ENCODE data around the gene LRRC45. TPM values are rescaled to one million over a fixed set of nuclear protein-coding genes. Genes with fewer than 3 reads are reported as not detected.

LRRC45 gene
- total RNA-seq, 3 donors from 2014 or later (not counting 1 experiment from before 2014, with no cell fraction given) = 15.9 to 21.6 (median 16.8) TPM

DNA sequence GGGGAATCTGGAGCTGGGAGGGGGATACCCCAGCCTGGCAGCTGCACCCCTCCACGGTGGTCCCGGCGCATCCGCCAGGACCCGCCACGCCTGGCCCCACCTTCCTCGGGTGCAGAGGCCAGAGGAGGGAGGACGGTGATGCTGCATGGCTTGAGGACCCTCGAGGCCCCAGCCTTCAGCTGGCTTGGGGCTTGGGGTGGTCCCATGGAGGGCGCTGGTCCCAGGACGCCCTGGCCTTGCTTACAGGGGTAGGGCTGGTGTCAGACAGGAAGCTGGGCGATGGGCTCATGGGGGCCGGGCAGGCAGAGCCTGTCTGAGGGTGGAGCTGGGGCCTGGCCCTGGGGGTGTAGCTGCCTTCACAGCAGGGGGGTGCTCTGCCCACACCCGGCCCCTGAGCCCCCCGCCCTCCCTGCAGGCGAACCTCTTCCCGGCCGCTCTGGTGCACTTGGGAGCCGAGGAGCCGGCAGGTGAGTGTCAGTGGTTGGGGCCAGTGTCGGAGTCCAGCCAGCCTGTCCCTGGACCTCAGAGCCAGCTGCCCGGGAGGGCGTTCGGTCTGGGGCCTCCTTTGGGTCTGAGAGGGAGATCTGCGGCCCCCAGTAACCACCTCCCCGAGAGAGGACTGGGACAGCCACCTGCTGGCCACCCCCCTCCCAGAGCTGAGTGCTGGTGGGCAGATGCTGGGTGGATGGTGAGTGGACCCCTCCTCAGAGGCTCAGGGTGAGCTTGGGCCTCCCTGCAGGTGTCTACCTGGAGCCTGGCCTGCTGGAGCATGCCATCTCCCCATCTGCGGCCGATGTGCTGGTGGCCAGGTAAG lies 6.8 kb upstream of the LRRC45 start:
- Histone ChIP-seq H3K36me3 (ENCODE audit: control insufficient read depth, insufficient read depth, low read length) (no peaks in the 10 kb centered on the region), H3K27me3 (ENCODE audit: control insufficient read depth, insufficient read depth, low read length) (no peaks in the 10 kb centered on the region), H3K9me3 (ENCODE audit: control insufficient read depth, insufficient read depth, low read length) (no peaks in the 10 kb centered on the region), H3K4me1 (ENCODE audit: control insufficient read depth, insufficient read depth, low read length) (peaks cover 4% of the 10 kb centered on the region), H3K27ac (ENCODE audit: low read length) (no peak overlapping the region), H3K4me3 (ENCODE audit: low read length) (no peak overlapping the region)
- 88% methylated on average over 28 of the region's 28 CpGs for WGBS (ENCODE audit: insufficient coverage)
- Mint-ChIP-seq H3K27me3 (ENCODE audit: low read depth in 2 of 2) (no peaks in the 10 kb centered on the region), H3K4me3 (no peak overlapping the region), H3K27ac (no peak overlapping the region), H3K9me3 (no peaks in the 10 kb centered on the region), H3K4me1 (peaks cover 0 to 9% of the 10 kb centered on the region in 2 donors), H3K36me3 (no peaks in the 10 kb centered on the region)
- TF ChIP-seq, protein P1, sequence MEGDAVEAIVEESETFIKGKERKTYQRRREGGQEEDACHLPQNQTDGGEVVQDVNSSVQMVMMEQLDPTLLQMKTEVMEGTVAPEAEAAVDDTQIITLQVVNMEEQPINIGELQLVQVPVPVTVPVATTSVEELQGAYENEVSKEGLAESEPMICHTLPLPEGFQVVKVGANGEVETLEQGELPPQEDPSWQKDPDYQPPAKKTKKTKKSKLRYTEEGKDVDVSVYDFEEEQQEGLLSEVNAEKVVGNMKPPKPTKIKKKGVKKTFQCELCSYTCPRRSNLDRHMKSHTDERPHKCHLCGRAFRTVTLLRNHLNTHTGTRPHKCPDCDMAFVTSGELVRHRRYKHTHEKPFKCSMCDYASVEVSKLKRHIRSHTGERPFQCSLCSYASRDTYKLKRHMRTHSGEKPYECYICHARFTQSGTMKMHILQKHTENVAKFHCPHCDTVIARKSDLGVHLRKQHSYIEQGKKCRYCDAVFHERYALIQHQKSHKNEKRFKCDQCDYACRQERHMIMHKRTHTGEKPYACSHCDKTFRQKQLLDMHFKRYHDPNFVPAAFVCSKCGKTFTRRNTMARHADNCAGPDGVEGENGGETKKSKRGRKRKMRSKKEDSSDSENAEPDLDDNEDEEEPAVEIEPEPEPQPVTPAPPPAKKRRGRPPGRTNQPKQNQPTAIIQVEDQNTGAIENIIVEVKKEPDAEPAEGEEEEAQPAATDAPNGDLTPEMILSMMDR (IDR thresholded peaks at IDR 0.05) = no peak
- DNase-seq (no peak), ATAC-seq (no peak)
- intact Hi-C loops (cut with micrococcal nuclease) = no loop called here

DNA sequence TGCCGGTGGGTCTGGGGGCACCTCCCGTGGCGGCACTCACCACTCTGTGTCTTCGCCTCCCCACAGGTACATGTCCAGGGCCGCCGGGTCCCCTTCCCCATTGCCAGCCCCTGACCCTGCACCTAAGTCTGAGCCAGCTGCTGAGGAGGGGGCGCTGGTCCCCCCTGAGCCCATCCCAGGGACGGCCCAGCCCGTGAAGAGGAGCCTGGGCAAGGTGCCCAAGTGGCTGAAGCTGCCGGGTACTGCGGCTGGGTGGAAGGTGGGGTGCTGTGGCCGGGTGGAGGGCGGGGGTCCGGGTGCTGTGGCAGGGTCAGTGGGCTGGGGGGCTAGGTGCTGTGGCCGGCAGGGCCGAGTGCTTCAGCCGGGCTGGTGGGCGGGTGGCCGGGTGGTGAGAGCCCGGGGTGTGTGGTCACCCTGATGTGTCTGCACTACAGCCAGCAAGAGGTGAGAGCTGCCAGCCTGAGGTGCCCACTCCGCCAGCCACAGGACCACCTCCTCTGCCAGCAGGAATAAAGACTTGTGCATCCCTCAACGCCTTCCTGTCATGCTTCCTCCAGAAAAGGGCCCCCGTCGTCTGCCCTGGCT lies 6.1 kb upstream of the LRRC45 start:
- no peak overlapping the region for H3K4me3 Mint-ChIP-seq
- H3K4me1 Mint-ChIP-seq = peaks cover 0 to 16% of the 10 kb centered on the region in 2 donors
- no peak for ATAC-seq
- H3K36me3 Mint-ChIP-seq = no peaks in the 10 kb centered on the region
- no peaks in the 10 kb centered on the region for H3K27me3 ChIP-seq (ENCODE audit: control insufficient read depth, insufficient read depth, low read length)
- no peak overlapping the region for H3K4me3 ChIP-seq (ENCODE audit: low read length)
- intact Hi-C loops (cut with micrococcal nuclease) = no loop called here
- H3K27me3 Mint-ChIP-seq (ENCODE audit: low read depth in 2 of 2) = no peaks in the 10 kb centered on the region
- no peak overlapping the region for H3K27ac Mint-ChIP-seq
- H3K4me1 ChIP-seq (ENCODE audit: control insufficient read depth, insufficient read depth, low read length) = peaks cover 11% of the 10 kb centered on the region
- no peaks in the 10 kb centered on the region for H3K9me3 ChIP-seq (ENCODE audit: control insufficient read depth, insufficient read depth, low read length)
- WGBS (ENCODE audit: insufficient coverage) = 95% methylated on average over 24 of the region's 24 CpGs
- H3K36me3 ChIP-seq (ENCODE audit: control insufficient read depth, insufficient read depth, low read length) = no peaks in the 10 kb centered on the region
- no peaks in the 10 kb centered on the region for H3K9me3 Mint-ChIP-seq
- TF ChIP-seq, protein P1 (IDR thresholded peaks at IDR 0.05) = no peak
- no peak for DNase-seq
- H3K27ac ChIP-seq (ENCODE audit: low read length) = no peak overlapping the region

DNA sequence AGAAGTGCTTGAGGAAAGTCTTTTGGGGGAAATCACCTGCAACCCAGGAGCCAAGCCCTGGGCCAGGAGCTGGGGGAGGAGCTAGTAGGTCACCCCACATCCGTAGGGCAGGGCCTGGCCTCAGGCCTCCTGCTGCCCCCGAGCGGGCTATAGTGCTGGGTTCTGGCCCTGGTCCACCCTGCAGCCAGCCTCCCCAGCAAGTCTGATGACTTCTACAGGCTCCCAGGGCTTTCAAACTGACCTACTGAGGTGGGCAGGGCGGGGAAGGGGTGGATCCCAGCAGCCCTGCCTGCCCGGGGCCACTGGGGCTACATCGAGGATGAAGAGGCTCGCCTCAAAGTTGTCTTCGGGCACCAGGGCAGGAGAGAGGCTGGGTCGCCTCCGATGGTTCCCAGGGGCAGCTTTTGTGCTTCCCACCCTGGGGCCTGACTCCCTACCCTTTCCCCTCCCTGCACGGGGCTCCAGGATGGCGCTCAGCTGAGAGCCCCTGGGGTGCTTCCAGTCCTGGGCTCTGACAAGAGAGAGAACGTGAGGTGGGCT lies 5.4 kb upstream of the LRRC45 start:
- H3K4me3 ChIP-seq (ENCODE audit: low read length) = no peak overlapping the region
- H3K9me3 ChIP-seq (ENCODE audit: control insufficient read depth, insufficient read depth, low read length) = no peaks in the 10 kb centered on the region
- ATAC-seq = no peak
- no peaks in the 10 kb centered on the region for H3K27me3 ChIP-seq (ENCODE audit: control insufficient read depth, insufficient read depth, low read length)
- intact Hi-C loops (cut with micrococcal nuclease) = no loop called here
- H3K4me3 Mint-ChIP-seq = no peak overlapping the region
- H3K9me3 Mint-ChIP-seq = no peaks in the 10 kb centered on the region
- no peak overlapping the region for H3K27ac ChIP-seq (ENCODE audit: low read length)
- H3K36me3 Mint-ChIP-seq = no peaks in the 10 kb centered on the region
- no peaks in the 10 kb centered on the region for H3K36me3 ChIP-seq (ENCODE audit: control insufficient read depth, insufficient read depth, low read length)
- peaks cover 0 to 19% of the 10 kb centered on the region in 2 donors for H3K4me1 Mint-ChIP-seq
- TF ChIP-seq, protein P1 (IDR thresholded peaks at IDR 0.05) = no peak
- 85% methylated on average over 12 of the region's 13 CpGs for WGBS (ENCODE audit: insufficient coverage)
- DNase-seq = no peak
- peaks cover 15% of the 10 kb centered on the region for H3K4me1 ChIP-seq (ENCODE audit: control insufficient read depth, insufficient read depth, low read length)
- no peaks in the 10 kb centered on the region for H3K27me3 Mint-ChIP-seq (ENCODE audit: low read depth in 2 of 2)
- no peak overlapping the region for H3K27ac Mint-ChIP-seq

Measured in natural killer cell (primary cell).